ENCODE measurements around the gene TLR9. TPM values are rescaled to one million over a fixed set of nuclear protein-coding genes. Genes with fewer than 3 reads are reported as not detected.

The TLR9 gene
- total RNA-seq, 1 experiment from 2014 or later: not detected

DNA sequence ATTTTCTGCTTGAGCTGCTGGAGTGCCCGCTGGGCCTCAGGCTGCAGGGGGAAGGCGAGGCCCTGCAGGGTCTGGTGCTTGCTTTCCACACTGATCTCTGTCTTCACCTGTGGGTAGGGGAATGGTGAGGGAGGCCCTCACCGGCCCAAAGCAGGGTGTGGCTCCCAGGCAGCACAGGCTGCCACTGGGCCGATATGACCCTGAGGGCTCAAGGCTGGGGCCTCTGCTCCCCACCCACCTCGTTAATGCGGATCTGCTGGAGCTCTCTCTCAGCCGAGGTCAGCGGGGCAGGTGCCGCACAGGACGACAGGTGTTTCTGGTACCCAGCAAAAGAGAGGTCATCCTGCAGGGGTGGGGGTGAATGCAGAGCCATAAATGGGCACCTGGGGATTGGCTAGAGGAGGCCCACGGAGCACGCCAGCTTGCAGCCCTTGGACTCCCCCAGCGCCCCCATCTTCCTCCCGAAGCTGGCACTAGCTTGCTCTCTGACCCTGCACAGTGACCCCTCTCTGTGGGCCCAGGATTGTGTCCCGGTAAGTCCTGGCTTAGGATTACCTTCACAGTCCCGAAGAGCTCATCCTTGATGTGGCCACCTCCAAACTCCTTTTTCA lies 5.5 kb upstream of the TLR9 start:
- H2BK5ac ChIP-seq (ENCODE audit: insufficient read length, low read length): no peak overlapping the region
- Mint-ChIP-seq H3K4me1 (peaks cover 0 to 12% of the 10 kb centered on the region in 2 experiments; a peak in 3 of 4 replicates), H3K9me3 (no peaks in the 10 kb centered on the region; a peak in 1 of 5 replicates), H3K36me3 (ENCODE audit: insufficient read depth in 1 of 3, low read depth in 3 of 3) (peaks cover 12 to 34% (median 34%) of the 10 kb centered on the region in 3 experiments), H3K4me3 (no peak overlapping the region), H3K27ac (no peak overlapping the region; a peak in 1 of 7 replicates), H3K27me3 (ENCODE audit: low read depth) (no peaks in the 10 kb centered on the region; the same call in 1 of the 2 replicates)
- no peaks in the 10 kb centered on the region for H4K20me1 ChIP-seq (ENCODE audit: control insufficient read depth, insufficient read depth, insufficient read length)
- no peak overlapping the region for H3K56ac ChIP-seq (ENCODE audit: insufficient read length, low read depth, low read length)
- no peaks in the 10 kb centered on the region for H3K9me3 ChIP-seq (ENCODE audit: control insufficient read depth, low read depth, low read length)
- H4K91ac ChIP-seq (ENCODE audit: insufficient read length, low read depth, low read length): no peak overlapping the region
- no peak for DNase-seq
- no peak overlapping the region for H2BK15ac ChIP-seq (ENCODE audit: low read depth, low read length)
- no peak overlapping the region for H3K4me2 ChIP-seq (ENCODE audit: insufficient read depth, insufficient read length, low read length)
- no peak overlapping the region for H2BK12ac ChIP-seq (ENCODE audit: insufficient read length, low read depth, low read length)
- H3K79me1 ChIP-seq (ENCODE audit: insufficient read depth, low read depth, low read length, poor library complexity, severe bottlenecking): no peaks in the 10 kb centered on the region
- H2AFZ ChIP-seq (ENCODE audit: low read length): no peak overlapping the region
- no peak overlapping the region for H3K4ac ChIP-seq (ENCODE audit: low read depth, low read length)
- no peak overlapping the region for H3K9ac ChIP-seq (ENCODE audit: extremely low read depth, insufficient read length, low read length)
- H4K5ac ChIP-seq (ENCODE audit: insufficient read length, low read depth, low read length): no peak overlapping the region
- no peak overlapping the region for H2AK5ac ChIP-seq (ENCODE audit: insufficient read length, low read length)
- H3K14ac ChIP-seq (ENCODE audit: insufficient read depth, low read length): no peak overlapping the region
- no peak overlapping the region for H4K8ac ChIP-seq (replicated peaks; ENCODE audit: insufficient read length, low read depth, low read length)
- H3K23me2 ChIP-seq (ENCODE audit: insufficient read length, low read depth, low read length, poor library complexity, severe bottlenecking): no peaks in the 10 kb centered on the region
- WGBS (ENCODE audit: extremely low coverage, insufficient read length, low lambda C conversion rate): no CpG with 5 or more reads among the region's 16 CpGs
- H3K4me1 ChIP-seq (ENCODE audit: insufficient read depth, low read length): no peaks in the 10 kb centered on the region
- no peak overlapping the region for H3K27ac ChIP-seq (ENCODE audit: insufficient read length, low read depth, low read length)
- H2BK120ac ChIP-seq (ENCODE audit: low read depth, low read length, poor library complexity, severe bottlenecking): no peak overlapping the region
- no peaks in the 10 kb centered on the region for H3K79me2 ChIP-seq (ENCODE audit: insufficient read depth, low read length)
- H3K27me3 ChIP-seq (ENCODE audit: insufficient read depth, low read length): no peaks in the 10 kb centered on the region
- TF ChIP-seq, protein P1, sequence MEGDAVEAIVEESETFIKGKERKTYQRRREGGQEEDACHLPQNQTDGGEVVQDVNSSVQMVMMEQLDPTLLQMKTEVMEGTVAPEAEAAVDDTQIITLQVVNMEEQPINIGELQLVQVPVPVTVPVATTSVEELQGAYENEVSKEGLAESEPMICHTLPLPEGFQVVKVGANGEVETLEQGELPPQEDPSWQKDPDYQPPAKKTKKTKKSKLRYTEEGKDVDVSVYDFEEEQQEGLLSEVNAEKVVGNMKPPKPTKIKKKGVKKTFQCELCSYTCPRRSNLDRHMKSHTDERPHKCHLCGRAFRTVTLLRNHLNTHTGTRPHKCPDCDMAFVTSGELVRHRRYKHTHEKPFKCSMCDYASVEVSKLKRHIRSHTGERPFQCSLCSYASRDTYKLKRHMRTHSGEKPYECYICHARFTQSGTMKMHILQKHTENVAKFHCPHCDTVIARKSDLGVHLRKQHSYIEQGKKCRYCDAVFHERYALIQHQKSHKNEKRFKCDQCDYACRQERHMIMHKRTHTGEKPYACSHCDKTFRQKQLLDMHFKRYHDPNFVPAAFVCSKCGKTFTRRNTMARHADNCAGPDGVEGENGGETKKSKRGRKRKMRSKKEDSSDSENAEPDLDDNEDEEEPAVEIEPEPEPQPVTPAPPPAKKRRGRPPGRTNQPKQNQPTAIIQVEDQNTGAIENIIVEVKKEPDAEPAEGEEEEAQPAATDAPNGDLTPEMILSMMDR (conservative IDR thresholded peaks at IDR 0.05): no peak
- H3K23ac ChIP-seq (ENCODE audit: insufficient read length, low read depth, low read length): no peak overlapping the region
- no peak overlapping the region for H3K18ac ChIP-seq (ENCODE audit: insufficient read length, low read depth, low read length)
- H2BK20ac ChIP-seq (ENCODE audit: low read depth, low read length, poor library complexity, severe bottlenecking): no peak overlapping the region
- no peak overlapping the region for H3T11ph ChIP-seq (ENCODE audit: low read length)
